ENCODE data around the gene TMEM45A. TPM values are rescaled to one million over a fixed set of nuclear protein-coding genes. Genes with fewer than 3 reads are reported as not detected.
"Not testable (repeated sequence)": the region's sequence is repeated elsewhere in the genome, so short reads cannot be mapped to it uniquely, and the experiment has no call there.

The TMEM45A gene
- total and polyA plus RNA-seq, 3 donors from 2014 or later: 12.2 to 56.0 (median 18.3) TPM

DNA sequence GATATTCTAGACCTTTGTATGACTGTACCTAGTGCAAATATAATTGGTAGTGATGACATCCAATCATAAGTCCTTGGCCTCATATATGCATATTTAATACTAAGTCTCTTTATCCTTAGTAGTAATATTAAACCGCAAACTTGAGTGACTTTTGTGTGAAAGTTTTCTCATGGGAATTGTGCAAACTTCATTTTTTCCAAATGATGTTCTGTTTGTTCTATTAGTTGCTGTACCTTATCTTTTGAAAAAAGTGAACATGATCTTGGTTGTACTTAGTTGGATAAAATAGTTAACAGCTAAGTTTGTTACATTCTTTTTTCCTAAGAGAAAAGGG is 43.2 kb downstream of the TMEM45A start:
- intact Hi-C loops (cut with DNase I; ENCODE audit: low total_unique reads): no loop called here
- peaks cover 23% of the 10 kb centered on the region for H3K4me1 ChIP-seq
- no peaks in the 10 kb centered on the region for H3K9me3 ChIP-seq
- no peaks in the 10 kb centered on the region for H3K36me3 ChIP-seq (ENCODE audit: low read depth, missing control alignments)
- TF ChIP-seq POLR2A (IDR thresholded peaks at IDR 0.05): no peak
- no peak for TF ChIP-seq CTCF (IDR thresholded peaks at IDR 0.05)
- H3K4me3 ChIP-seq: no peak overlapping the region
- H3K27ac ChIP-seq: peak overlapping the region; percentile 2 to 64
- DNase-seq: no peak
- H3K27me3 ChIP-seq: no peaks in the 10 kb centered on the region
- 68 to 70% methylated on average over 1 of the region's 1 CpG for WGBS, 2 donors

DNA sequence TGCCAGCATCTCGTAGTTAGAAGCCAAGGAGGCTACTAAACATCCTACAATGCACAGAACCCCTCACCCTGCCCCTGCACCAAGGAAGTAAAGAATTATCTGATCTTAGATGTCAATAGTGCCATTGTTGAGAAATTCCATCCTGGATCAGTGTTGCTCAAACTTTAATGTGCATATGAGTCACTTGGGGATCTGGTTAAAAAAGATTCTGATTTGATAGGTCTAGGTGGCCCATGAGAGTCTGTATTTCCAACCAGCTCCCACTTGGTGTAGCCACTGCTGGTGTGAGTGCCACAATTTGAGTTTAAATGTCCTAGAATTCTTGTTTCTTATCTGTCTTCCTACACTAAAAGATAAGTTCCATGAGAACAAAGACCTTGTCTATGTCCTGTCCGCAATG is 43.7 kb downstream of the TMEM45A start:
- intact Hi-C loops (cut with DNase I; ENCODE audit: low total_unique reads): no loop called here
- no peaks in the 10 kb centered on the region for H3K27me3 ChIP-seq
- 68 to 74% methylated on average over 2 of the region's 2 CpGs for WGBS, 2 donors
- DNase-seq: peak; percentile 32
- H3K4me1 ChIP-seq: peaks cover 23% of the 10 kb centered on the region
- H3K9me3 ChIP-seq: no peaks in the 10 kb centered on the region
- TF ChIP-seq CTCF (IDR thresholded peaks at IDR 0.05): no peak
- TF ChIP-seq POLR2A (IDR thresholded peaks at IDR 0.05): no peak
- no peaks in the 10 kb centered on the region for H3K36me3 ChIP-seq (ENCODE audit: low read depth, missing control alignments)
- no peak overlapping the region for H3K4me3 ChIP-seq
- peak overlapping the region; percentile 2 to 64 for H3K27ac ChIP-seq

- H3K27me3 ChIP-seq: no peaks in the 10 kb centered on the region
- no peak for TF ChIP-seq POLR2A (IDR thresholded peaks at IDR 0.05)
- TF ChIP-seq CTCF (IDR thresholded peaks at IDR 0.05): no peak
- H3K27ac ChIP-seq: peak overlapping the region; percentile 35 to 64
- no peak for DNase-seq
- no peaks in the 10 kb centered on the region for H3K36me3 ChIP-seq (ENCODE audit: low read depth, missing control alignments)
- 83 to 92% methylated on average over 5 of the region's 5 CpGs for WGBS, 2 donors
- peaks cover 17% of the 10 kb centered on the region for H3K4me1 ChIP-seq
- H3K9me3 ChIP-seq: no peaks in the 10 kb centered on the region
- intact Hi-C loops (cut with DNase I; ENCODE audit: low total_unique reads): no loop called here
- no peak overlapping the region for H3K4me3 ChIP-seq
These were observed 45.4 kb downstream of the TMEM45A start for GRCh38 chr3:100537646-100538338.

- Histone ChIP-seq H3K27ac (no peak overlapping the region), H3K4me3 (no peak overlapping the region), H3K4me1 (peaks cover 17% of the 10 kb centered on the region), H3K36me3 (ENCODE audit: low read depth, missing control alignments) (no peaks in the 10 kb centered on the region), H3K27me3 (no peaks in the 10 kb centered on the region), H3K9me3 (no peaks in the 10 kb centered on the region)
- TF ChIP-seq POLR2A (IDR thresholded peaks at IDR 0.05) (no peak), CTCF (IDR thresholded peaks at IDR 0.05) (no peak)
- DNase-seq: no peak
- intact Hi-C loops (cut with DNase I; ENCODE audit: low total_unique reads): no loop called here
- WGBS, 2 donors: 59 to 75% methylated on average over 1 of the region's 1 CpG
These were observed 45.9 kb downstream of the TMEM45A start for GRCh38 chr3:100538339-100538706.

DNA sequence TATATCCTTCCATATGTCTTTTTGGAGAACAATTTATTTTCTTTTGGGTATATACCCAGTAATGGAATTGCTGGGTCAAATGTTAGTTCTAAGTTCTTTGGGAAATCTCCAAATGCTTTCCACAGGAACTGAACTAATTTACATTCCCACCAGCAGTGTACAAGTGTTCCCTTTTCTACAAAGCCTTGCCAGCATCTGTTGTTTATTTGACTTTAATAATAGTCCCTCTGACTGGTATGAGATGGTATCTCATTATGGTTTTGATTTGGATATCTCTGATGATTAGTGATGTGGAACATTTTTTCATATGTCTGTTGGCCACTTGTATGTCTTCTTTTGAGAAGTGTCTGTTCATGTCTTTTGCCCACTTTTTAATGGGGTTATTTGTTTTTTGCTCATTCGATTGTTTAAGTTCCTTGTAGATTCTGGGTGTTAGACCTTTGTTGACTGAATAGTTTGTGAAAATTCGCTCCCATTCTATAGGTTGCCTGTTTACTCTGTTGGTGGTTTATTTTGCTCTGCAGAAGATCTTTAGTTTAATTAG is 48.4 kb downstream of the TMEM45A start:
- Histone ChIP-seq H3K27ac (no peak overlapping the region), H3K4me1 (no peaks in the 10 kb centered on the region), H3K9me3 (no peaks in the 10 kb centered on the region), H3K27me3 (no peaks in the 10 kb centered on the region), H3K4me3 (no peak overlapping the region), H3K36me3 (ENCODE audit: low read depth, missing control alignments) (no peaks in the 10 kb centered on the region)
- DNase-seq: no peak
- no peak for TF ChIP-seq CTCF (IDR thresholded peaks at IDR 0.05)
- intact Hi-C loops (cut with DNase I; ENCODE audit: low total_unique reads): no loop called here
- WGBS, 2 donors: 92 to 98% methylated on average over 2 of the region's 2 CpGs

DNA sequence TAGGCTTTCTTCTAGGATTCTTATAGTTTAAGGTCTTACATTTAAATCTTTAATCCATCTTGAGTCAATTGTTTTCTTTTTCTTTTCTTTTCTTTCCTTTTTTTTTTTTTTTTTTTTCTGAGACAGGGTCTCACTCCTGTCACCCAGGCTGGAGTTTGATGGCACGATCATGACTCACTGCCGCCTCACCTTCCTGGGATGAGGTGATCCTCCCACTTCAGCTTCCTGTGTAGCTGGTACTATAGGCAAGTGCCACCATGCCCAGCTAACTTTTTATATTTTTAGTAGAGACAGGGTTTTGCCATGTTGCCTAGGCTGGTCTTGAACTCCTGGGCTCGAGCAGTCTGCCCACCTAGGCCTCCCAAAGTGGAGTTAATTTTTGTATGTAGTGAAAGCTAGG is 49.0 kb downstream of the TMEM45A start:
- H3K27ac ChIP-seq; DNase-seq; H3K9me3 ChIP-seq; H3K36me3 ChIP-seq (ENCODE audit: low read depth, missing control alignments); H3K4me1 ChIP-seq; H3K4me3 ChIP-seq; H3K27me3 ChIP-seq; intact Hi-C loops (cut with DNase I; ENCODE audit: low total_unique reads): not testable (repeated sequence)
- 97 to 100% methylated on average over 3 of the region's 3 CpGs for WGBS, 2 donors
